ENCODE data around the gene KNL1. TPM values are rescaled to one million over a fixed set of nuclear protein-coding genes. Genes with fewer than 3 reads are reported as not detected.

The KNL1 gene
- total RNA-seq, 1 experiment from 2014 or later, result 11.4 TPM

- Mint-ChIP-seq H3K27ac (ENCODE audit: low read depth, unreplicated experiment) (peak overlapping the region; percentile 98), H3K4me1 (ENCODE audit: insufficient read depth, unreplicated experiment) (peaks cover 17% of the 10 kb centered on the region), H3K4me3 (ENCODE audit: unreplicated experiment) (peak overlapping the region; percentile 96), H3K36me3 (ENCODE audit: insufficient read depth, unreplicated experiment) (peaks cover 20% of the 10 kb centered on the region), H3K27me3 (ENCODE audit: insufficient read depth, unreplicated experiment) (no peaks in the 10 kb centered on the region), H3K9me3 (ENCODE audit: unreplicated experiment) (no peaks in the 10 kb centered on the region)
- no peak for TF ChIP-seq CTCF (IDR thresholded peaks at IDR 0.05; ENCODE audit: unreplicated experiment)
- CTCF ChIA-PET, result interaction anchor here (0.5 to 4.1 kb wide), 6 partner anchors 15 to 536 kb away, joined by 3 to 17 read pairs (median 3); partner anchors contain the start of gene EXD1
- BruUV-seq (replicated peaks), result TSS peak; percentile 70
- POLR2A ChIA-PET, result interaction anchor here (0.5 to 3.9 kb wide), 34 partner anchors 9 to 714 kb away, joined by 3 to 26 read pairs (median 4); partner anchors contain the start of genes C15orf62, CCDC32, DNAJC17 and GCHFR
- DNase-seq (ENCODE audit: unreplicated experiment), result no peak
- intact Hi-C loops (cut with micrococcal nuclease), result loop anchor here (5.0 kb wide), 1 partner anchor 102 kb away; the partner anchor contains the start of gene KNL1
Observed at GRCh38 chr15:40693904-40694687, 100.0 kb downstream of the KNL1 start.

- ChIA-PET POLR2A (interaction anchor here (0.5 to 3.9 kb wide), 37 partner anchors 9 to 713 kb away, joined by 3 to 26 read pairs (median 4); partner anchors contain the start of genes C15orf62, CCDC32, DNAJC17 and GCHFR), CTCF (interaction anchor here (0.5 to 4.1 kb wide), 8 partner anchors 16 to 535 kb away, joined by 3 to 17 read pairs (median 3); partner anchors contain the start of genes EXD1 and VPS18)
- Mint-ChIP-seq H3K36me3 (ENCODE audit: insufficient read depth, unreplicated experiment) (peaks cover 20% of the 10 kb centered on the region), H3K27ac (ENCODE audit: low read depth, unreplicated experiment) (peak within 1 kb of the TSS; percentile 98), H3K4me1 (ENCODE audit: insufficient read depth, unreplicated experiment) (peaks cover 11% of the 10 kb centered on the region), H3K9me3 (ENCODE audit: unreplicated experiment) (no peaks in the 10 kb centered on the region), H3K4me3 (ENCODE audit: unreplicated experiment) (peak within 1 kb of the TSS; percentile 96), H3K27me3 (ENCODE audit: insufficient read depth, unreplicated experiment) (no peaks in the 10 kb centered on the region)
- intact Hi-C loops (cut with micrococcal nuclease), result loop anchor here (5.0 kb wide), 1 partner anchor 103 kb away; the partner anchor contains the start of gene KNL1
- DNase-seq (ENCODE audit: unreplicated experiment), result peak; percentile 94
- TF ChIP-seq CTCF (IDR thresholded peaks at IDR 0.05; ENCODE audit: unreplicated experiment), result no peak
- no TSS peak for BruUV-seq (replicated peaks)
Observed at GRCh38 chr15:40694688-40695468, 100.8 kb downstream of the KNL1 start, which contains the start of gene RAD51. RAD51 (plus strand) TSS chr15:40695174; CDS start chr15:40698759, 3,585 bp downstream.

DNA sequence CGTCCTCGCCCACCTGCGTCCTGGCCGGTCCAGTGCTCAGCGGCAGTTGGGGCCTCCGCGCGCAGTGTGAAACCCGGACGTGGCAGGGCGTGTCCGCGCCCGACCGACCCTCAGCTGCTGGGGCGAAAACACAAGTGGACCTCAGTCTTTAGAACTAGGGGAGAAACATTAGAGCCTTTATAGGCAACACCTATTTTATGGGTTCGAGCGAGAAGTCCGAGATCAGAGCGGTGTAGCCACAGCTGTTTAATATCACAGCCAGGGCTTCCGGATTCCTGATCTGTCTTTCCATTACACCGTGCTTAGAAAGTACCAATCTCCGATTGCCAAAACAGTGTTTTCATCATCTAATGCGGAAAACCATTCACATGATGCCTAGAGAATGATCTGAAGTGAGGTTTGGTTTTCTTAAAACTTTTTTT is 101.4 kb downstream of the KNL1 start:
- H3K9me3 Mint-ChIP-seq (ENCODE audit: unreplicated experiment), result no peaks in the 10 kb centered on the region
- CTCF ChIA-PET, result interaction anchor here (0.7 to 4.1 kb wide), 4 partner anchors 17 to 199 kb away, joined by 3 to 17 read pairs (median 4); partner anchors contain the start of gene VPS18
- TF ChIP-seq CTCF (IDR thresholded peaks at IDR 0.05; ENCODE audit: unreplicated experiment), result no peak
- H3K4me1 Mint-ChIP-seq (ENCODE audit: insufficient read depth, unreplicated experiment), result peaks cover 10% of the 10 kb centered on the region
- POLR2A ChIA-PET, result interaction anchor here (0.5 to 3.9 kb wide), 19 partner anchors 9 to 203 kb away, joined by 3 to 26 read pairs (median 5); partner anchors contain the start of genes DNAJC17, GCHFR, KNL1 and RPUSD2
- peak overlapping the region; percentile 96 for H3K4me3 Mint-ChIP-seq (ENCODE audit: unreplicated experiment)
- intact Hi-C loops (cut with micrococcal nuclease), result no loop called here
- no peaks in the 10 kb centered on the region for H3K27me3 Mint-ChIP-seq (ENCODE audit: insufficient read depth, unreplicated experiment)
- TSS peak; percentile 31 for BruUV-seq (replicated peaks)
- peak; percentile 33 for DNase-seq (ENCODE audit: unreplicated experiment)
- H3K27ac Mint-ChIP-seq (ENCODE audit: low read depth, unreplicated experiment), result peak overlapping the region; percentile 98
- H3K36me3 Mint-ChIP-seq (ENCODE audit: insufficient read depth, unreplicated experiment), result peaks cover 21% of the 10 kb centered on the region
